ENCODE data around the gene KHDC4.
"Not testable (repeated sequence)": the region's sequence is repeated elsewhere in the genome, so short reads cannot be mapped to it uniquely, and the experiment has no call there.

The KHDC4 gene

DNA sequence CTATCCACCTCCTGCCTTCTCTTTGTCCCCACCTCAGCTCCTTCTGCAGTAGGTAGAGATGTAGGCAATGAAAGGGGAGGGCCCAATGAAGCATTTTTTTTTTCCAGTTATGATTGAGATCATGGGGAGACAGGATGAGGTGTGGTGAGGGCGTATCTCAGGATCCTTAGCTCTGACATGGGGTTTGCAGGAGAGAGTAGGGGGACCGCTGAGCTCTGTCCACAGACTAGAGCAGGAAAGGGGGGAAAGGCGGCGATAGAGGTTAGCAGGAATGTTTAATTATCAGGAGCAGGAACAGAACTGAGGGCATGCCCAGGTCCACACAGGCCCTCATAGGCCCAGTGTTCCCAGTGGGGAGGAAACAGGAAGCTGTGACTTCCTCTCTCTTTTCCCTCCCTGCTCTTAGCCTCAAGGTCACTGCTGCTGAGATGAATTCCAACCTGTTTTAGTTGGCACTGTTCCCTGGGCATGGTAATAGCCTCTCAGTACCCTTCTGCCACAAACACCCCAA is 6.3 kb upstream of the KHDC4 start:
- peak; percentile 47 for DNase-seq

DNA sequence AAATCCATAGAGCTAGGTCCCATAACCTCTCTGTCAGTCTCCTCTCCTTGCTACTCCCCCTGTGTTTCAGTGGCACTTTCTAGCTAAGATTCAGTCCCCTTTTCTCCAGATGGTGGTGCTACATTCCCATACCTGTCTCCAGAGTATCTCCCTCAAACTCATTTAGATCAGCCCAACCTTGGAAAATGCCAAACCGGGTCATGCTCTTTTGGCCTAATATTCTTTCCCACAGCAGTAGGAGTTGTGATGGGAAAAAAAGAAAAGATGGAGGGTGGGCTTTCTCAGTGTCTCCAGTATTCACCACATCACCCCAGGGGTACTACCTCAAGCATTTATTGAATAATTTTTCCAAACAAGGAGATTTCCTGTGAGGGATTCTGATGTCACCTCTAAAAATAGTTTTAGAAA is 4.0 kb upstream of the KHDC4 start:
- peak; percentile 88 for DNase-seq

DNA sequence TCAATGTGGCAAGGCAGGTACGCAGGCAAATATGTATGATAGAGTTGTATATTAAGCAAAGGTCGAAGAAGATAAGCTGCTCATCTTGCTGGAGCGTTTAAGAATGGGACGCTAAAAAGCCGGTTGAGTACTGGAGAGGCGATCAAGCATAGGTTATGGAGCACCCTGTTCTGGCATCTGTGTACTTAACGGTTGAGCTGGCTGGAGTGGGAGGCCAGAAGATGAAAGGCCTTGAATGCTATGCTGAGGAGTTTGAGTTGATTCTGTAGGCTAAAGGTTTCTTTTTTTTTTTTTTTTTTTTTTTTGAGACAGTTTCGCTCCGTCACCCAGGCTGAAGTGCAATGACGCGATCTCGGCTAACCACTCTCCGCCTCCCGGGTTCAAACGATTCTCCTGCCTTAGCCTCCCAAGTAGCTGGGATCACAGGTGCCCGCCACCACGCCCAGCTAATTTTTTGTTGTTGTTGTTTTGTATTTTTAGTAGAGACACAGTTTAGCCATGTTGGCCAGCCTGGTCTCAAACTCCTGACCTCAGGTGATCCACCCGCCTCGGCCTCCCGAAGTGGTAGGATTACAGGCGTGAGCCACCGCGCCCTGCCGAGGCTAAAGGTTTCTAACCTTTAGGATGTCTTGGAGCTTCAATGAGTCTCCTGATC is 850 bp upstream of the KHDC4 start:
- DNase-seq, result peak; percentile 49

DNA sequence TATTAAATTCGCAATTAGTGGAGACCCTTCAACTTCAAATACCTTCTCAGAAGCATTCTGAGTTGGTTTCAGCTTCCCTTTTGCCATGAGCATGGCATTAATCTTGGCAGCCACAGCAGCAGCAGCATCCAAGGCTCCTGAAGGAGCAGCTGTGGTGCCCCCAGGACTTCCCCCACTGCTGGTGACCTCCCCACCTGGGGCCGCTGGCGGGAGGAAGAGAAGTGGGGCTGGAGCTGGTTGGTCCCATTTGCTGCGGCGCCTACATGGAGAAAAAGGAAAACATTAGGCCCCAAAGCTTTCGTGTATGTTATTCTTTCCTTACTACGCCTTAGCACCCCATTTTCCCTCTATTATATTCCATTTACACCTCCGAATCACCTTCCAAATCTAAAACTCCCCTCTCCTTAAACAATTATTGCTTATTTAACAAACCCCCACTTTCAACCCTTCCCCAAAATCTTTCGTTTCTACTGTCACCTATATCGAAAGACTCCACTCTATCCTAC is 569 bp downstream of the KHDC4 start:
- peak; percentile 42 for DNase-seq

DNA sequence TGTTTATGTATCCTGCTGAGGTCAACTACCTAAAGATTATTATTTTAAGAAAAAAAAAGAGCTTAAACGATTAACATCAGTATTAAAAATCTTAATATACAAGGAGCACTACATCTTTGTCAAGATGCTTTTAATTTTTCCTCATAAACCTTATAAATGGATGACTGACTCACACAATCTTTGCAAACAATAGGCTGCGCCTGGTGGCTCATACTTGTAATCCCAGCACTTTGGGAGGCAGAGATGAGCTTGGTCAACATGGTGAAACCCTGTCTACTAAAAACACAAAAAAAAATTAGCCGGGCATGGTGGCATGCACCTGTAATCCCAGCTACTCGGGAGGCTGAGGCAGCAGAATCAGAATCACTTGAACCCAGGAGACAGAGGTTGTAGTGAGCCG is 1.7 kb downstream of the KHDC4 start:
- DNase-seq, result no peak

DNA sequence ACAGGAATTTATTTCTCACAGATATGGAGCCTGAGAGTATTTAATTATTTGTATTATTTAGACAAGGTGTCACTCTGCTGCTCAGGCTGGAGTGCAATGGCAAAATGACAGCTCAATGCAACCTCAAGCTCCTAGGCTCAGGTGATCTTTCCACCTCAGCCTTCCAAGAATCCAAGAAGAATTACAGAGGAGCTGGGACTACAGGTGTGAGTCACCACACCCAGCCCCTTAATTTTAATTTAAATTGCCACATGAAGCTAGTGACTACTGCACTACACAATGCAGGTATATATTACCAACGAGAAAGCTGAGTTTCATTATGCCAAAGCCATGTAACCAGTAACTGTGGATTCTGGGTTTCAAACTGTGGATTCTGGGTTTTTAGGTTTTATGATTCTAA is 2.1 kb downstream of the KHDC4 start:
- no peak for DNase-seq

DNA sequence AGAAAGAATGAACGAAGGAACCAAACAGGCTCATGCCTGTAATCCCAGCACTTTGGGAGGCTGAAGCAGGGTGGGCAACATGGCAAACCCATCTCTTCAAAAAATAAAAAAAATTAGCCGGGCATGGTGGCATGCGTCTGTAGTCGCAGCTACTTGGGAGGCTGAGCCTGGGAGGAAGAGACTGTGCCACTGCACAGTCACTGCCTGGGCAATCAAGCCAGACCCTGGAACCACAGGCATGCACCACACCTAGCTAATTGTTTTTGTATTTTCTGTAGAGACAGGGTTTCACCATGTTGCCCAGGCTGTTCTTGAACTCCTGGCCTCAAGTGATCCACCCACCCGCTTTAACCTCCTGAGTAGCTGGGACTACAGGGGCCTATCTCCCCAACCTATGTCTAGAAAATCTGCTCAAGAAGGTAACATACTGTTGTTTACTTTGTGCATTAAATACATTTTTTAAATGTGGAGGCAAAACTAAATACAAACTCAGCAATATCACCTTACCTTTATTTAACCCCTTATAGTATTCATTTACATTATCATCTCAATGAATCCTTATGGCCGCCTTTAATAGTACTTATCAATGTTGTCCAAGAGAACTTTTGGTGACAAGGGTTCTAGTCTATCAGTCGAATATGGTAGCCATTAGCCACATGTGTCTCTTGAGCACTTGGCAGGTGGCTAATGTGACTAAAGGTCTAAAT is 2.7 kb downstream of the KHDC4 start:
- no peak for DNase-seq

DNA sequence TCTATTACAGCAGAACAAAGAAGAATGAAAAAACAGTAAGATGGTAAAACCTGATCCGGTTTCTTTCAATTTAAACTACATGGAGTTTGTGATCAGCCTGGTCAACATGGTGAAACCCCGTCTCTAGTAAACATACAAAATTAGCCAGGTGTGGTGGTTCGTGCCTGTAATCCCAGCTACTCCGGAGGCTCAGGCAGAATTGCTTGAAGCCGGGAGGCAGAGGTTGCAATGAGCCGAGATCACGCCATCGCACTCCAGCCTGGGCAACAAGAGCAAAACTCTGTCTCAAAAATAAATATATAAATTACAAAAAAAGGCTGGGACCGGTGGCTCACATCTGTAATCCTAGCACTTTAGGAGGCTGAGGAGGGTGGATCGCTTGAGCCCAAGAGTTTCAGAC is 3.5 kb downstream of the KHDC4 start:
- DNase-seq, result not testable (repeated sequence)

DNA sequence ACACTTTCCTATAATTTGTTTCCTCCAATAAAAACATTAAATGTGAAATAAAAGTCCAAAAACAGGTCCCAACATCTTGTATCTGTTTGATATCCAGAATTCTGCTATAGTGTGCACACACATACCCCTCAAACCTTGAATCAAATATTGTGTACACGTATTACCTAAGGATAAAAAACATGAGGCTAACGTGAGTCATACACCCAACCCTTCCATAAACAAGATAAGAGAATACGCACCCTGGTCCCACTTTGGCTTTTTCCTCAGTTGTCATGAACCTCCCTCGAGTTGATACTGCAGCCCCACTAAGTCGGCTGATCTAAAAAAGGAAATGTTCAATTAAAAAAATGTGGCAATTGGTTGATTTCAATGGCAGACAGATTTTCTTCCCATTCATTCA is 5.2 kb downstream of the KHDC4 start:
- DNase-seq, result no peak

DNA sequence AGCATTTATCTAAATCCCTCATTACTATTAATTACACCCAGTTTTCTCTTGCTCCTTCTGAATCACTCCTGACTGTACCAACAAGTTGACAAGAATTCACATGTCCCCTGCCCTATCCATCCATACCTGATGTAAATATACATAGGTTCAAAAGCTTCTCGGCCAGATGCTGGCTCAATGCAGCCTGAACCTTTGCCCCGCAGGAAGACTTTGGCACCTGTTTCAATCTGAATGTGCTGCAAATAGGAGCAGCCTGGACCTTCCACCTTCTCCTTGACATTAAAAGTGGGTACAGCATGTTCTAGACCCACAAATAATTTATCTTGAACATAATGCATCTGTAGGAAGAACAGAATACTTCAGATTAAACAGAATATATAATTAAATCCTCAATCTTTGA is 8.7 kb downstream of the KHDC4 start:
- DNase-seq, result no peak

DNA sequence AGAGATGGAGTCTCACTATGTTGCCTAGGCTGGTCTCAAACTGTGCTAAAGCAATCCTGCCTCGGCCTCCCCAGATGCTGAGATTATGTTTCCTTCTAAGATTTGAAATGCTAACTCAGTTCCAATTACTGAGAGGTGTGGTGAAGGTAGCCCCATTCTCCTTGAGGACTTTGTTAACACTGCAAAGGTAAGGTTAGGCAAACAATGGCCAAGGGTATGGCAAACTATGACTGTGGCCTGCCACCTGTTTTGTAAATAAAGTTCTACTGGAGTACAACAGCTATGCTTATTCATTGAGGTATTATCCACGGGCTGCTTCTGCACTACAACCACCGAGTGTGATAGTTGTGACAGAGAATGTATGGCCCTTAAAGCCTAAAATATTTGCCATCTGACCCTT is 13.5 kb downstream of the KHDC4 start:
- DNase-seq, result no peak

DNA sequence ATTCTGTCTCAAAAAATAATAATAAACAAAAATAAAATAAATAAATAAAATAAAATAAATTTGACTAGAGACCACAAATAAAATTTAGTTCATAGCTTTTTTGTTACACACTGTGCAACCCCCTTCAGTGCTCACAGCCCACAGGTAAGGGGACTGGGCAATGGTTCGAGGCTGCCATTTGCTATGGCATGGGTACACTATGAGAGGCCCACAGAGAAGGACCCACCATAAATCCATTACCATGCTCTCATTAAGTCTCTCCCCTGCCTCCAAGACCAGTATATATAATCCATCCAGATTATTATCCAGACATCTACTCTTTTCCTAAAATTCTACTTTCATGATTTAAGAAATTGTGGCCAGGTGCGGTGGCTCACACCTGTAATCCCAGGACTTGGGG is 14.4 kb downstream of the KHDC4 start:
- DNase-seq, result no peak

DNA sequence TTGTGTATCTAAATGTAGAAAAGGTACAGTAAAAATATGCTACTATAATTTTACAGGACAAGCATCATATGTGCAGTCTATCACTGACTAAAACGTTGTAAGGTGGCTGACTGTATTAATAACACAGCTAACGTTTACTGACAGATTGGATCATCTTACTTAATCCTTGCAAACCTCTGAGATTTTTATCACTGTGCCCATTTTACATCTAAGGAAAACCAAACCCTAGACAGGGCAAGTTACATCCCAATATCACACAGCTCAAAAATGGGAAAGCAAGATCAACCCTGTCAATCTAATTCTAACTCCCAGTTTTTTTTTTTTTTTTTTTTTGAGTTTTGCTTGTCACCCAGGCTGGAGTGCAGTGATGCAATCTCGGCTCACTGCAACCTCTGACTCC is 15.6 kb downstream of the KHDC4 start:
- no peak for DNase-seq

DNA sequence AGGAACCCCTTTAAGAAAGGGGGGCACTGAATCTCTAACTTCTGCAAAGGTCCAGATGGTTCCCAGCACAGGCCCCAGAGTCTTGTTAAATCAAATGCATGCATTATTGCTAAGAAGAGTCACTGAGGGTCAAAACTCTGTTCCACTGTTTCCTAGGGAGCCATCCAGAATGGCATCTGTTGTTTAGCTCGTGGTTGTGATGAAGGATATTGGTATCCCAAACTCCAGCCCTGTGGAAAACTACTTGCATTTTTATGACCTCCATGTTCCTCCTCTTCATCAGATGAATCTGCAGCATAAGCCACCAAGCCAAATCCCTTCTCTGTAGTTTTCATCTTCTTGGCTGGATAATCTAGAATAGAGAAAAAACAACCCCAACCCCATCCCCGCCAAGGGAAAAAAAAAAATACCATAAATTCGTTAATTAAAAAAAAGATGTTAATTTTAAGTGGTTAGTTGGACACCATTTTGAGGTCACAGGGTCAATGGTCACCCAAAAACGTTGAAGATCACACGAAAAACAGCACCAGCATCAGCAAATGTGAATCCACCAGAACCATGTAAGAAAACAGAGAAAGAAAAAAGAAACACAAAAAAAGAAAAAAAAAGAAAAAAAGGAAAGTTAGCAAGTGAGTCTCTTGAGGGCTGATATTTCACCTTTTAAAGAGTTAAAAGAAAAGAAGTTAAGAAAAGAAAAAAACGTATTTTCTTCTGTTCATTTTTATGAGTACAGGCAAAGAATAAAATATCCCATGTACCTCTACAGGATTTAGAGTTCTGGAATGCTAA is 20.1 kb downstream of the KHDC4 start:
- DNase-seq, result no peak

DNA sequence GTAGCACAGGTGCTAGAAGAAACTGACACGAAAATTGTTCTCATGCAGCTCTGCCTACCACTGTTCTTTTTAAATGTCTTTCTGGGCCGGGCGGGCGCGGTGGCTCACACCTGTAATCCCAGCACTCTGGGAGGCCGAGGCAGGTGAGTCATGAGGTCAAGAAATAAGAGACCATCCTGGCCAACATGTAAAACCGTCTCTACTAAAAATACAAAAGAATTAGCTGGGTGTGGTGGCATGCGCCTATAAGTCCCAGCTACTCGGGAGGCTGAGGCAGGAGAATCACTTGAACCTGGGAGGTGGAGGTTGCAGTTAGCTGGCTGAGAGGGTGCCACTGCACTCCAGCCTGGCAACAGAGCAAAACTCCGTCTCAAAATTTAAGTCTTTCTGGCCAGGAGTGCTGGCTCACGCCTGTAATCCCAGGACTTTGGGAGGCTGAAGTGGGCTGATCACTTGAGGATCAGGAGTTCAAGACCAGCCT is 22.1 kb downstream of the KHDC4 start:
- no peak for DNase-seq

DNA sequence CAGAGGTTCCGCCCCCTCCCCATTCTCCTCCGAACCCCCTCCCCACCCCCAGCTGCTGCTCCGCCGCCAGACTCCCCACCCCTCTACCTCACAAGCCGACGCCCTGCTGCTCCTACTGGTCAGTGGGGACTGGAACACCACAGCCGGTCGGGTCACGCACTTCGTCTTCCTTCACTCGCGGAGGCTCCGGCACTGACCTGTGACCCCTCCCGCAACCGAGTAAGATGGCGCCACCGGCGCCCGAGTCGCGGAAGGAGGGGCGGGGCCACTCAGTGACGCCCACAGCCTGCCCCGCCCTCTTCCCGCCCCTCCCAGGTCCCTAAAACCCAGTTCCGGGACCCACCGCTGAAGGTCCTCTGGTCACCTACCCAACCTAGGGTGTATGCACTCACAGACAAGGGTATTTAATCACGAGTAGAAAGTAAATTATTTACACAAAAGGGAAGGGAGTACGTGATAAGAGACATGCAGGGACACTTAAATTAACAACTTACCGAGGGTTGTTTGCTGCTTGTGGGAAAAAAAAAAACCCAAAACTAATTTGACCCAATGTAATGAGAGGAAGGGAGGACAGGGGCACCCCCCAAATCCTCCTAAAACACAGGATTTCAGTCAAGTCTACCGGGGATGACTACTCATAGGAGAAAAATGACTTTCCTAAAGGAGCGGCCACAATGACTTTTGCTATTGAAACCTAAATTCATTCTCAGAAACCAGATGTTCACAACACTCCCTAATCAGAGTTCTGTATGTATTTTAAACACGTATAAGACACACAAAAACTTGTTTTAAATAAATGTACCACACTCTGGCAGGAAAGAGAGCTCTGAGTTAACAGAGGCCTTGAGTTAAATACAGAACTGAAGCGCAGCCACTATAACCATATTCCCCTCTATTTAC is 22.8 kb downstream of the KHDC4 start, which contains the start of gene RIT1:
TSS of gene RIT1 (minus strand) at position 194 of the 900 bp plus-strand sequence. CDS start 588 bp downstream, outside the sequence.
- peak; percentile 94 for DNase-seq

DNA sequence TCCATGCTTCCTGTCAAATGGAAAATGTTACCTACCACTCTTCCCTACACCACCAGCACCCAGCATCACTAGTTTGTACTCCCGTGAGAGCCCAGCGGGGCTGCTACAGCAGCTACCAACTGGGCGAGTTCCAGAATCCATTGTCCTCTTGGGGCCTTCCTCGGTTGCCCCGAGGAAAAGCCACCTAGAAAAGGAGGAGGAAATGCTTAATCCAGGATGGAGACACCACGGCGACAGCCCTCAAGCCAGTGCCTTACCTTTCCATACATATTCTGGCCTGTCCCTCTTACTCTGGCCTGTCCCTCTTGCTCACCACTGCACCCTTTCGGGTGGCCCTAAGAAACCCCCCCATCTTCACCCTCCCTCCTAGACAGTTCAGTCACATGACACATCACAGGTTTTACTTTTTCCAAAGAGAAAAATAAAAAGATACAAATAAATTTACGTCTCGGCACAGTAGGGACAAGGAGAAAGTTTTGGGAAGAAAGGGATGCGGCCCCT is 23.5 kb downstream of the KHDC4 start:
- peak; percentile 61 for DNase-seq

DNA sequence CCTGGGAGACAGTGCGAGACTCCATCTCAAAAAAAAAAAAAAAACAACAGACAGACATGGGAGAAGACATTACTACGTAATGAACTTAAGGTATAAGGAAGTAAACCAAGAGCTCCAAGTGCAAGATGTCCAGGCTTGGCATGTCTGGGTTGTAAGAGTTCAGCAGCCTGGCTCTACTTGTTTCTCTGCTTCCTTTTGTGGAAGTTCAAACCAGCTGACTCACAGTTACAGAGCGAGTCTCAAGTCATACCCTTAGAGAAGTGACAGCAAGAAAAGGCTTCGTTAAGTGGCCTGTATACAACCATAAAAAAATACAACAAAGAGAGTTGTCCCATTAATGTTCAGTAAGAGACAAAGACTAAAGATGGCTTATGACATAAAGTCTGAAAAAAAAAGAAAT is 24.3 kb downstream of the KHDC4 start:
- DNase-seq, result peak; percentile 83

DNA sequence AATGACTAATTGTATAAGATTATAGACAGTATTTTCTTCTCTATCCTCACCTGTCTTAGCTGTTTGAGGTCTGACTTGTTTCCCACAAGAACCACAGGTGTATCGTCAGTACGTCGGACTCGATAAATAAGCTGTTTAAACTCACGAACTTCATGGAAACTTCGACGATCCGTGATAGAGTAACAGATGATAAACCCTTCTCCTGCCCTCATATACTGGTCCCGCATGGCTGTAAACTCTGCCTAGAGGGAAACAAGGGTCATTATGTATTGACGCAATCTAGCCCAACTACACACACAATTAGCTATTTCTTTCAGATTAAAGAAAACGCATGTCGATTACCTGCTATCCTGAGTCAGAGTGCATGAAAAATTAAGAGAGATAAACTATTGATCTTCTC is 30.0 kb downstream of the KHDC4 start:
- DNase-seq, result no peak

DNA sequence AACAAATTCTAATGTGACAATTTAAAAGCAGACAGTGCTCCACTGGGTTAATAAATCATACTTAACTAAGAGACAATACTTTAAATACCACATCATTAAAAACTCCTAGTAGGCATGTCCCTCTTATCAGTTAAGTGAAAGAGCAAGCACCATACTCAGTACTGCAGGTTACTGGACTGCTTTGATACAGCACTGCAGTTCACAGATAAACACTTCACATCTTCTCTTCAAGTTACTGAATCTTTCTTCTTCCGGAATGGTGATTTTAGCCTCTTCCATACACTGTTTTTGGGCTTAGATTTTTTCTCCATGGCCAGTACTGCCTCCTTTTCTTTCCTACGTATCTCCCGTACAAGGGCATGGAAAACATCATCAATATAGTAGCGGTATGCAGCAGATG is 34.1 kb downstream of the KHDC4 start:
- DNase-seq, result peak; percentile 64

DNA sequence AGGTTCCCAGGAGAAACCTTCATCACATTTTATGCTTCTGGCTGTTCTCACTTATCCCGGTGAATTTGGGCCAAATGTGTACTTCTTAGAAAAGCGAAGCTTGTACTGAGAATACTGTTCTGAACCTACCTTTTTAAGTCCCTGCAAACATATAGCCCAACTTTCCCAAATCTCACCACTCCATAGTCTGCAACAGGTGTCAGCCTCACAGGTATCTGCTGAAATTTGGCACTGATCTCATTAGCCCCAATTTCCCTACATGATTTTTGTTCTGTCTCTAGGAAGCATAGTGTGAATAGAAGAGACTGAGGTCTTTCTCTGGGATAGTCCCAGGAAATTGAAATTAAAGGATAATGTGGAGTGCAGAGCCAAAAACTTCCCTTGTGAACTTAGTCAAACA is 34.5 kb downstream of the KHDC4 start:
- no peak for DNase-seq

DNA sequence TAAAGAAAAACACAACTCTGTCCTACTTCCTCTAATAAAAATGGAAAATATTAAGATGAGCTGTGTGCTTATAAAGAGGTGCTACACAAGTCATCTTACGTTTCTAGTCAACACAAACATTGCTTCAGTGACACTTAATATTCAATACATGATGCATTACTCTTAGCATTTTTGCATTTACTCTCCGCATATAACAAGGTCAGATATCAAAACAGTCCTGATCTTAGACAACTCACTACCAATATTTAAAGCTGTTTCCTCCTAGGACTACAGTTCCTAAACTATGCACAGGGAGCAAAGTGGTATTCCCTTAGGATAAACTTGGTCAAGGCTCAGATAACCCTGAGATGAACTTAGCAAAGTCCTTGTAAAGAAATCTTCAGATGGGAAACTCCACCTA is 35.3 kb downstream of the KHDC4 start:
- DNase-seq, result no peak

Data from hematopoietic multipotent progenitor cell treated with erythropoietin and hydrocortisone succinate and interleukin-3 and kit ligand, for 4 days (in vitro differentiated cells).